ENCODE data around the gene TPPP3.
"Not testable (repeated sequence)": the region's sequence is repeated elsewhere in the genome, so short reads cannot be mapped to it uniquely, and the experiment has no call there.

TPPP3 gene

GRCh38 chr16:67426022-67426421 is 32.7 kb upstream of the TPPP3 start:
- no peak for DNase-seq (ENCODE audit: low read depth, low spot score)

DNA sequence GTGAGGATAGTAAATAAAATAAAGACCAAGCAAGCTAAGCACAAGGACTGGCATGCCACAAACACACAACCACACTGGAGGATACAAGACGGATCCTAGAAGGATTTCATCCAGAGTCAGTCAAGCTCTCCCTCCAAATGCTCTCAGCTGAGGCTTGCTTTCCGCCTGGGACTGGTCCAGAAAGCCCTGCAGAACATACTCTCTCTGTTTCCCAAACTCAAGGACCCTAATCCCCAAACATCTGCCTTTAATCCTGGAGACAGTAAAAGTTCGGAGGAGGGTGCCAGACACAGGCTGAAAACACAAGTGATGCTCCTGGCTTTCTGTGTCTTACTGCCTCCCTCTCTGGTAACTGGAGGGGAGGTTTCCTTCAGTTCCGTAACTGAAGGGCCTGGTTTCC is 32.3 kb upstream of the TPPP3 start:
- no peak for DNase-seq (ENCODE audit: low read depth, low spot score)

DNA sequence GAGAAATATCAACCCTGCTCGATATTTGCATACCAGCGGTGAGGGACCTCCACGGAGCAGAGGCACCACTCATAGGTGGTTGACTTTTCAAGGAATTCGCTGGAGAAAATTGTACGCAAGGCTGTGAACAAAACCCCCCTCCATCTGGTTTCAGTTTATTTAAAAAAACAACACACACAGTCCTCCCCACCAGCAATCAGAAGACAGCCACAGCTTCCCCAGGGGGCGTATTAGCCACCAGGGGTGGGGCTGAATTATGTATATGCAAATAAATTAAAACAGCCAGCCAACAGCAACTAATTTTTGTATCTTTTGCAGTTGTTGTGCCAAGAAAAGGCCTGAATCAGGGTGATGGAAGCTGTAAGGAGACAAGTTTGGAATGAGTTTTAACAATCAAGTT is 31.8 kb upstream of the TPPP3 start:
- DNase-seq (ENCODE audit: low read depth, low spot score): no peak

DNA sequence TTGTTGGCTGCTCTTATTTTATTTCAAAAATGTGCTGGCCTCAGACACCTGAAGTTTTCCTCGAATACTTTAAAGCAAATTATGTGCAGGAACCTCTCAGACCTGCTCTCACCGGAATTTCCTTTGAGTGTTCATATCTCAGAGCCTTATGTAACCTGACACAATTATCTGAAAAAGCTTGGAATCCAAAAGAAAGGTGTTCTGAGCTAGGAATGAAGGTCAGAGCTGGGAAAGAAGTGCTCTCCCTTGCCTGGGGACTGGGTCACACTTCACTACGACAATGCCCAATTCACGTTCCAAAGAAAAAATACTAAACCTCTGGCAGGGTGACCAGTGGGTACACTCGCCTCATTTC is 30.9 kb upstream of the TPPP3 start:
- DNase-seq (ENCODE audit: low read depth, low spot score): no peak

- no peak for DNase-seq (ENCODE audit: low read depth, low spot score)
Measured at GRCh38 chr16:67423611-67424260, 30.4 kb upstream of the TPPP3 start.

- DNase-seq (ENCODE audit: low read depth, low spot score): no peak
Measured at GRCh38 chr16:67423015-67423414, 29.7 kb upstream of the TPPP3 start.

DNA sequence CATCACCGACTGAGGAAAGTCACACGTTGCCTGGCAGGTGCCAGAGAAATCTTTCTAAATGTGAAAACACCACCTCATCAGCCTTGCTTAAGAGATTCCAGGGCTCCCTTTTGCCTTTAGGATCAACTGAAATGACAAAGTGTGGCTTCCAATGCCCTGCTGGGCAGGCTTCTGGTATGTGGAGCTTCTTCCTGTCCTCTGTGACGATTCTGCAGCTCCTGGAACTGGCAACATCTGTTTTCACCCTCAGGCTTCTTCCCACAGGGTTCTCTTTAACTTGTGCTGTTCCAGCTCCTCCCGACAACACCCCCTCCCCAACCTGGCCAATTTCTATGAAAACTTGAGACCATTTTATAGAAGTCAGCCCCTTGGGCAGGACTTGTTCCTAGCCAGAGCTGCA is 27.7 kb upstream of the TPPP3 start:
- no peak for DNase-seq (ENCODE audit: low read depth, low spot score)

DNA sequence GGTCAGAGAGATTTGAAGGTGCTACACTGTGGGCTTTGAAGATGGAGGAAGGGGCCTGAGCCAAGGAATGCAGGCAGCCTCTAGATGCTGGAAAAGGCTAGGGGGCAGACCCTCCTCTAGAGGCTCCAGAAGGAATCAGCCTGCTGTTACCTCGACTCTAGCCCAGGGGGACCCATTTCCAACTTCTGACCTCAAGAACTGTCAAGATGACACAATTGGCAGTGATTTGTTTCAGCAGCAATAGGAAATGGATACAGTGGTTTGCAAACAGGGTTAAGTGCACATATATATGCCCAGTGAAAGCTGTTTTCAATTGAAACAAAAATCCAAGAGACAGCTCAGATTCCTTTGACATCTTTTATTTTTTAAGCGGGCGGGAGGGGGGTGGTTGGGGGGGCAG is 26.6 kb upstream of the TPPP3 start:
- no peak for DNase-seq (ENCODE audit: low read depth, low spot score)

DNA sequence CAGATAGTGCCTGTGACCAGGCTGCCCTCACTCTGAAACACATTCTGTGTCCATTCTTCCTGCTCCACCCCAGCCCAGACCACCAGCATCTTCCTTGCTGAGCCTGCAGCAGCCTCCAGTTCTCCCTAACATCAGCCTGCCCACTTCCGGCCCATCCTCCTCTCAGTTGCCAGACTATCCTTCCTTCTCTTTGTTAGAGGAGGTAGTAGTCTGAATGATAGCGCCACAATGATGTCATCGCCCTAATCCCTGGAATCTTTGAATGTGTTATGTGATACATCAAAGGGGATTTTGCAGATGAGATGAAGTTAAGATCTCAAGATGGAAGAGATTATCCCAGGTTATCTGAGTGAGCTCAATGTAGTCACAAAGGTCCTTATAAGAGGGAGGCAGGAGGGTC is 26.2 kb upstream of the TPPP3 start:
- no peak for DNase-seq (ENCODE audit: low read depth, low spot score)

DNA sequence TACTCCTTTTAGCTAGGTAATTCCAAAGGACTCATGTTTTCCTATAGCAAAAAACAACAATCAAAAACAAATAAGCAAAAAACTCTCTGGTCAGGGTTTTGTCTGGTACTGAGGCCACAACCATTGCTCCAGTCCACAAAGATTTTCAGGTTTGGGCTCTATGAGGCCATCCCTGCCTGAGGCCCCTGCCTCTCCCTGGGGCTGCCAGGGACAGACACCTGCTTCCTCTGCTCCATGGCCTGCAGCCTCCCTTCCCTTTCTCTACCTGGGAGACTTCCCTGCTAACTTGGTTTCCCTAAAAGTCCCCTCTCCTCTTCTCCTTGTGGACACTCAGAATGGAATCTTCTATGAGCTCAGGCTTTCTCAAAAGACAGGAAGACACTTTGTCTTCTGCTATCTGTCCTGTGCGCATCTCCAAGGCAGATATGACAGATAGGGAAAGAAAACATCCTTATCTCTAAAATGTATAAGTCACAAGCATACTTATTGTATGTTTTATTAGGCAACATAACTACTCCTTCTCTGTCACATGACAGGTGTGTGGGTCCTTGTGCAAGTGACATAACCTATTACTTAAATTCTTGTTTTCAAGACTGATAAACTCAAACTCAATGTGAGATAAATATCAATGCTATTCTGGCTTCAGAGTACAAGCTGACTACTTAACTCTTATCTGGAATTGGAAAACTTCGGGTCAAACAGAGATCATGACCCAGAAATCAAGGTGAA is 24.2 kb upstream of the TPPP3 start:
- no peak for DNase-seq (ENCODE audit: low read depth, low spot score)

GRCh38 chr16:67415872-67416793 is 22.8 kb upstream of the TPPP3 start, which contains the start of gene ZDHHC1:
Gene ZDHHC1 (minus strand): TSS chr16:67416477. CDS start chr16:67407775, 8,702 bp downstream.
- no peak for DNase-seq (ENCODE audit: low read depth, low spot score)

DNA sequence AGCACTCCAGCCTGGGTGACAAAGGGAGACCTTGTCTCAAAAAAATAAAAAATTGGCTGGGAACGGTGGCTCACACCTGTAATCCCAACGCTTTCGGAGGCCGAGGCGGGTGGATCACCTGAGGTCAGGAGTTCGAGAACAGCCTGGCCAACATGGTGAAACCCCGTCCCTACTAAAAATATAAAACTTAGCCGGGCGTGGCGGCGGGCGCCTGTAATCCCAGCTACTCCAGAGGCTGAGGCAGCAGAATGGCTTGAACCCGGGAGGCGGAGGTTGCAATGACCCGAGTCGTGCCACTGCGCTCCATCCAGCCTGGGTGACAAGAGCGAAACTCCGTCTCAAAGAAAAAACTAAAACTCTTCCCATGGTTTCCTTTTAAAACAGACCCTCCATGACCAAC is 22.1 kb upstream of the TPPP3 start:
- DNase-seq (ENCODE audit: low read depth, low spot score): not testable (repeated sequence)

DNA sequence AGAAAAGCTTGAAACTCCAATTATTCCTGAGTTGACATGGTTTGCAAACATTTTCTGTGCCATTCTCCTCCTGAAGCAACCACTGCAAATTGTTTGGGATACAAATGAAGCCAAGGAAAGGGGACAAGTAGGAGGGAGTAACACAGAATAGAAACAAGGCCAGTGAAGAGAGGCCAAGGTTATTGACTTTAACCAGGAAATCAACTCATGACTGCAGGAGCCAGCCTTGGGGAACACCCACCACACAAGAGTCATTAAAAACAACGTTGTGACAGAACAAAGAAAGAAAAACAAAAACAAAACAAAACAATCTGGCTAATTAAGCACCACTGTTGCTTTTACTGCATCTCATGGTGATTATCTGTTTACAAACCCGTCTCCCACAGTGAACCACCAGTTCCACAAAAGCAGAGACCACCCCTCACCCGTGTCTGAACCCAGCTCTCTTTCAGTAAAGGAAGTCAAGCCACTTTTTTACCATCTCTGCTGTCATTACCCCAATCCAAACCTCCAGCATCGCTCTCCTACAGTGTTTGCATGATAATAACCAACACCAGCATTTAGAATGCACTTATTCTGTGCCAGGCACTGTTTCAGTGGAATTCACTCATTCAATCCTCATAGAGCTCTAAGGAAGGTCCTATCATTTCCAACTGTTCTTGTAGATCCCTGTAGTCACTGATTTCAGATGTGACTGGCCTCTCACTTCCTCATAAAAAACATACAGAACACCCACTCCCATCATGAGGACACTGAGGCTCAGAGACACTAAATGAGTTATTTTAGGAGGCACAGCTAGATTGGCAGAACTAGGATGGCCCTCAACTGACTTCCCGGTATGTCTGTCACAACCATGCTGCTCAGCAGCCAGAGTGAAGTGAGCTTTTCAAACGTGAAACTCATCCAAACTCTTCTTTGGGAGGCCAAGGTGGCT is 20.9 kb upstream of the TPPP3 start:
- no peak for DNase-seq (ENCODE audit: low read depth, low spot score)

DNA sequence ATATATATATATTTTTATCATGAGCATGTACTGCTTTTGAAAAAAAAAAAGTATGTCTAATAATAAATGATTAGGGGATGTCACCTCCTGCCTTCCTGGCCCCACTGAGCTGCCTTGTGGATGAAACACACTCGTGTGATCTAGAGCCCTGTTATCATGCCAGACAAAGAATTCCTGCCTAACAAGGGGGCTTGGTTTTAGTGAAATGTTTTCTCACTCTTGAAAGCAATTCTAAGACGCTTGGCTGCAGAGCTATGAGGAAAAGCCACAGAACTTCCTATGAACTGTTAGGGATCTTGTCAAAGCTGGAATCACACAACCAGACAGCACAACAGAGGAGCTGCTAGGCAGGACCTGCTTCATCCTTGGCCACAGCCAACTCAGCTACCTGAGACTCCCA is 19.0 kb upstream of the TPPP3 start:
- DNase-seq (ENCODE audit: low read depth, low spot score): no peak

DNA sequence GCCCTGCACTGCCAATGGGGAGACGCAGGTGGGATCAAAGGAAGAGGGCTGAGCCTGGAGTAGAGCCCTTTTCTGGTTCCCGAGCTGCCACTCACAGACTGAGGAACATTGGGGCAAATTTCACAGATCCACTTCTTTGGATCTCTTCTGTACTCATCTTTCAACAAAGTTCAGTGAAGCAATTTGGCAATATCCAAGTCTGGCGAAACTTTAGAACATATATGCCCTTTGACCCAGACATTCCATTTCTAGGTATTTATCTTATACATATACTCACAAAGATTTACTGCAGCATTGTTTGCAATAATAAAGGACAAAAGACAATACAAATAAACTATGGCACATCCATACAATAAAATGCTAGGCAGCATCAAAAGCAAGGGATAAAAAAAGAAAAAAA is 18.0 kb upstream of the TPPP3 start:
- DNase-seq (ENCODE audit: low read depth, low spot score): no peak

- DNase-seq (ENCODE audit: low read depth, low spot score): no peak
Measured at GRCh38 chr16:67409631-67410030, 16.3 kb upstream of the TPPP3 start.

- no peak for DNase-seq (ENCODE audit: low read depth, low spot score)
Measured at GRCh38 chr16:67407788-67408452, 14.6 kb upstream of the TPPP3 start.

- DNase-seq (ENCODE audit: low read depth, low spot score): no peak
Measured at GRCh38 chr16:67407176-67407787, 14.0 kb upstream of the TPPP3 start.

GRCh38 chr16:67406111-67406971 is 13.0 kb upstream of the TPPP3 start:
- no peak for DNase-seq (ENCODE audit: low read depth, low spot score)

All from activated naive CD8-positive, alpha-beta T cell treated with anti-CD3 and anti-CD28 coated beads, Interleukin-2, amount 50 U/mL, for 16 hours (primary cell).